Cardiac septum (tissue), 1 donor: Measurements from ENCODE around the gene GADD45G. TPM values are rescaled to one million over a fixed set of nuclear protein-coding genes. Genes with fewer than 3 reads are reported as not detected.
A peak's percentile ranks its signal among the peaks of the same experiment; 100 is the strongest.

Experiments used
- DNase-seq: peaks from one replicate; pipeline ENCODE4 v3.0.0-alpha.2; 2020; ENCODE audit warnings: low spot score
- intact Hi-C: fragments of 100-400 bp; cut with DNase I; formaldehyde crosslinking; loops from one replicate; pipeline ENCODE4 v1.14.0; 2022
- total RNA-seq: library from RNA; stranded (reverse); fragmentation: NEBNext Ultra II Directional; extraction: Animal tissue kit (Norgen Biotek cat#: 25700); gene quantifications from one replicate; pipeline ENCODE4 v1.2.1, GENCODE V29; 2021
- donor health status: DM: no; HTN: no; CAD: no.

GADD45G gene
- total RNA-seq, 1 donor from 2014 or later, result 29.6 TPM

- intact Hi-C loops, result no loop called here
- DNase-seq, result no peak
Measured at GRCh38 chr9:89591274-89592212, 13.3 kb upstream of the GADD45G start.

- no peak for DNase-seq
- intact Hi-C loops, result no loop called here
Measured at GRCh38 chr9:89592213-89592815, 12.5 kb upstream of the GADD45G start.

GRCh38 chr9:89592963-89593726 lies 11.7 kb upstream of the GADD45G start:
- intact Hi-C loops, result no loop called here

GRCh38 chr9:89593727-89594427 lies 10.9 kb upstream of the GADD45G start:
- DNase-seq, result no peak
- intact Hi-C loops, result no loop called here

More at GRCh38 chr9:89592963-89593726, 11.7 kb upstream of the GADD45G start:
- DNase-seq, result no peak

- DNase-seq, result peak; percentile 51
- intact Hi-C loops, result loop anchor here (5.0 kb wide), 1 partner anchor 1277 kb away; no protein-coding TSS in a partner anchor
Measured at GRCh38 chr9:89594811-89595550, 9.8 kb upstream of the GADD45G start.

GRCh38 chr9:89595646-89596045 lies 9.2 kb upstream of the GADD45G start:
- intact Hi-C loops, result loop anchor here (5.0 kb wide), 1 partner anchor 1277 kb away; no protein-coding TSS in a partner anchor
- DNase-seq, result no peak

- intact Hi-C loops, result loop anchor here (5.0 kb wide), 1 partner anchor 1275 kb away; no protein-coding TSS in a partner anchor
- peak; percentile 56 for DNase-seq
Measured at GRCh38 chr9:89596937-89597555, 7.8 kb upstream of the GADD45G start.

GRCh38 chr9:89597711-89598362 lies 7.0 kb upstream of the GADD45G start:
- intact Hi-C loops, result loop anchor here (1.0 to 5.0 kb wide), 2 partner anchors 504 to 1274 kb away; no protein-coding TSS in a partner anchor
- DNase-seq, result peak; percentile 58

- DNase-seq, result no peak
- intact Hi-C loops, result loop anchor here (1.0 to 5.0 kb wide), 2 partner anchors 504 to 1274 kb away; no protein-coding TSS in a partner anchor
Measured at GRCh38 chr9:89598363-89598713, 6.5 kb upstream of the GADD45G start.

- intact Hi-C loops, result loop anchor here (1.0 to 5.0 kb wide), 2 partner anchors 503 to 1273 kb away; no protein-coding TSS in a partner anchor
- DNase-seq, result peak; percentile 29
Measured at GRCh38 chr9:89598926-89599325, 5.9 kb upstream of the GADD45G start.

GRCh38 chr9:89600831-89601230 lies 4.0 kb upstream of the GADD45G start:
- intact Hi-C loops, result loop anchor here (5.0 kb wide), 1 partner anchor 156 kb away; no protein-coding TSS in a partner anchor
- no peak for DNase-seq

- intact Hi-C loops, result loop anchor here (5.0 kb wide), 1 partner anchor 156 kb away; no protein-coding TSS in a partner anchor
- peak; percentile 61 for DNase-seq
Measured at GRCh38 chr9:89601306-89601705, 3.5 kb upstream of the GADD45G start.

GRCh38 chr9:89601856-89602562 lies 2.8 kb upstream of the GADD45G start:
- peak; percentile 33 for DNase-seq

GRCh38 chr9:89602978-89603766 lies 1.6 kb upstream of the GADD45G start:
- DNase-seq, result peak; percentile 95
- intact Hi-C loops, result loop anchor here (1.0 to 5.0 kb wide), 3 partner anchors 154 to 499 kb away; no protein-coding TSS in a partner anchor

More at GRCh38 chr9:89601856-89602562, 2.8 kb upstream of the GADD45G start:
- intact Hi-C loops, result loop anchor here (2.0 to 5.0 kb wide), 2 partner anchors 155 to 397 kb away; no protein-coding TSS in a partner anchor

- intact Hi-C loops, result loop anchor here (1.0 to 5.0 kb wide), 4 partner anchors 59 to 498 kb away; no protein-coding TSS in a partner anchor
- DNase-seq, result peak; percentile 90
Measured at GRCh38 chr9:89603767-89604665, 796 bp upstream of the GADD45G start.
